Neural crest cell (in vitro differentiated cells): ENCODE measurements around the gene WNT3. TPM values are rescaled to one million over a fixed set of nuclear protein-coding genes. Genes with fewer than 3 reads are reported as not detected.

ENCODE experiments used
- DNase-seq: peaks from one replicate; pipeline ENCODE4 v3.0.0; 2021; ENCODE audit warnings: low read depth, mixed read lengths, low spot score
- H3K27ac Mint-ChIP-seq: one replicate; pipeline ENCODE4 v1.8.0; 2021; ENCODE audit warnings: mild to moderate bottlenecking, mixed read lengths; ENCODE audit not compliant: unreplicated experiment
- H3K27me3 Mint-ChIP-seq: 2 replicates; pipeline ENCODE4 v1.8.0; 2021; ENCODE audit warnings: low read depth, mild to moderate bottlenecking, mixed read lengths
- H3K36me3 Mint-ChIP-seq: 2 replicates; pipeline ENCODE4 v1.8.0; 2021; ENCODE audit warnings: low read depth, mild to moderate bottlenecking, mixed read lengths
- H3K4me1 Mint-ChIP-seq: 2 replicates; pipeline ENCODE4 v1.8.0; 2021; ENCODE audit warnings: mixed read lengths
- H3K4me3 Mint-ChIP-seq: one replicate; pipeline ENCODE4 v1.8.0; 2021; ENCODE audit warnings: mild to moderate bottlenecking, mixed read lengths
- H3K9me3 Mint-ChIP-seq: 2 replicates; pipeline ENCODE4 v1.8.0; 2021; ENCODE audit warnings: mixed read lengths
- CTCF ChIP-seq: fragments of 200-600 bp; sonication (generic); conservative IDR thresholded peaks from 2 replicates; pipeline ENCODE4 v1.5.0; 2021; ENCODE audit warnings: antibody characterized with exemption, mild to moderate bottlenecking
- total RNA-seq: library from RNA; stranded (reverse); gene quantifications from 2 replicates; pipeline ENCODE4 v1.2.1, GENCODE V29; 2021

Gene WNT3
- total RNA-seq, 1 donor from 2014 or later, result 9.3 TPM

- Mint-ChIP-seq H3K4me3 (no peak overlapping the region), H3K4me1 (peaks cover 7% of the 10 kb centered on the region), H3K27ac (no peak overlapping the region), H3K9me3 (no peaks in the 10 kb centered on the region), H3K27me3 (peaks cover under 1% of the 10 kb centered on the region), H3K36me3 (no peaks in the 10 kb centered on the region)
- no peak for TF ChIP-seq CTCF
- DNase-seq, result no peak
Observed at GRCh38 chr17:46796956-46797530, 21.4 kb downstream of the WNT3 start.

GRCh38 chr17:46796524-46796923, 22.0 kb downstream of the WNT3 start:
- no peak for TF ChIP-seq CTCF
- DNase-seq, result no peak
- H3K4me3 Mint-ChIP-seq, result no peak overlapping the region

GRCh38 chr17:46796084-46796483, 22.4 kb downstream of the WNT3 start:
- TF ChIP-seq CTCF, result no peak

More at GRCh38 chr17:46796524-46796923, 22.0 kb downstream of the WNT3 start:
- H3K36me3 Mint-ChIP-seq, result no peaks in the 10 kb centered on the region
- H3K27me3 Mint-ChIP-seq, result peaks cover 5% of the 10 kb centered on the region
- H3K4me1 Mint-ChIP-seq, result peaks cover 7% of the 10 kb centered on the region
- no peaks in the 10 kb centered on the region for H3K9me3 Mint-ChIP-seq
- H3K27ac Mint-ChIP-seq, result no peak overlapping the region

GRCh38 chr17:46795379-46795952, 23.0 kb downstream of the WNT3 start:
- Mint-ChIP-seq H3K4me3 (no peak overlapping the region), H3K27ac (no peak overlapping the region), H3K9me3 (no peaks in the 10 kb centered on the region), H3K36me3 (no peaks in the 10 kb centered on the region), H3K27me3 (peaks cover 7% of the 10 kb centered on the region), H3K4me1 (peaks cover 7% of the 10 kb centered on the region)
- DNase-seq, result no peak
- no peak for TF ChIP-seq CTCF

More at GRCh38 chr17:46796084-46796483, 22.4 kb downstream of the WNT3 start:
- peaks cover 7% of the 10 kb centered on the region for H3K4me1 Mint-ChIP-seq
- no peaks in the 10 kb centered on the region for H3K9me3 Mint-ChIP-seq
- H3K27me3 Mint-ChIP-seq, result peaks cover 7% of the 10 kb centered on the region
- DNase-seq, result no peak
- no peaks in the 10 kb centered on the region for H3K36me3 Mint-ChIP-seq
- no peak overlapping the region for H3K4me3 Mint-ChIP-seq
- no peak overlapping the region for H3K27ac Mint-ChIP-seq

GRCh38 chr17:46794318-46794717, 24.2 kb downstream of the WNT3 start:
- Mint-ChIP-seq H3K36me3 (no peaks in the 10 kb centered on the region), H3K27me3 (peaks cover 7% of the 10 kb centered on the region), H3K4me1 (peaks cover 7% of the 10 kb centered on the region), H3K4me3 (no peak overlapping the region), H3K9me3 (no peaks in the 10 kb centered on the region), H3K27ac (no peak overlapping the region)
- TF ChIP-seq CTCF, result no peak
- no peak for DNase-seq
